ENCODE results near the gene CAPZA1. TPM values are rescaled to one million over a fixed set of nuclear protein-coding genes. Genes with fewer than 3 reads are reported as not detected.

CAPZA1 gene
- total and polyA plus RNA-seq, 4 experiments from 2014 or later, result 149 to 296 (median 199) TPM

GRCh38 chr1:112718691-112719418, 99.2 kb downstream of the CAPZA1 start:
- POLR2A ChIA-PET (ENCODE audit: partially characterized antibody), result no interaction called here
- no peaks in the 10 kb centered on the region for H3K9me3 Mint-ChIP-seq
- intact Hi-C loops (cut with micrococcal nuclease), result loop anchor here (5.0 kb wide), 1 partner anchor 673 kb away; the partner anchor contains the start of gene MAGI3
- H3K4me1 Mint-ChIP-seq, result peaks cover 15 to 39% (median 26%) of the 10 kb centered on the region in 4 donors
- H3K9me3 ChIP-seq (ENCODE audit: control insufficient read depth in 1 of 2, low read length in 2 of 2), result no peaks in the 10 kb centered on the region
- no peaks in the 10 kb centered on the region for H3K36me3 Mint-ChIP-seq
- no peak overlapping the region for H3K4me3 ChIP-seq (ENCODE audit: low read length in 2 of 2)
- H3K27me3 Mint-ChIP-seq, result peaks cover 7% of the 10 kb centered on the region in 2 donors
- no peak overlapping the region for H3K27ac ChIP-seq (ENCODE audit: low read depth, low read length)
- CTCF ChIA-PET (ENCODE audit: partially characterized antibody), result interaction anchor here (0.6 to 6.8 kb wide), 22 partner anchors 7 to 1031 kb away, joined by 3 to 66 read pairs (median 4); partner anchors contain the start of genes LRIG2 and RHOC
- H3K4me3 Mint-ChIP-seq, result peak overlapping the region in 3 of 8 donors; percentile 62 to 83 (median 70)
- peaks cover 26% of the 10 kb centered on the region for H3K4me1 ChIP-seq (ENCODE audit: insufficient read depth, low read length)
- peak; percentile 62 to 68 (median 65) for DNase-seq
- H3K27ac Mint-ChIP-seq, result peak overlapping the region in 1 of 7 donors; percentile 42
- H3K36me3 ChIP-seq (ENCODE audit: insufficient read depth, low read length), result no peaks in the 10 kb centered on the region
- peaks cover 11% of the 10 kb centered on the region for H3K27me3 ChIP-seq (ENCODE audit: insufficient read depth, low read length)

- ChIA-PET POLR2A (ENCODE audit: partially characterized antibody) (no interaction called here), CTCF (ENCODE audit: partially characterized antibody) (interaction anchor here (0.9 to 6.8 kb wide), 10 partner anchors 8 to 353 kb away, joined by 3 to 66 read pairs (median 6); partner anchors contain the start of genes LRIG2 and RHOC)
- no peak overlapping the region for H3K4me3 ChIP-seq (ENCODE audit: low read length in 2 of 2)
- intact Hi-C loops (cut with micrococcal nuclease), result loop anchor here (5.0 kb wide), 1 partner anchor 673 kb away; the partner anchor contains the start of gene MAGI3
- Mint-ChIP-seq H3K4me3 (no peak overlapping the region), H3K4me1 (peaks cover 13 to 35% (median 23%) of the 10 kb centered on the region in 4 donors), H3K27me3 (peaks cover 7% of the 10 kb centered on the region in 2 donors), H3K27ac (no peak overlapping the region), H3K36me3 (no peaks in the 10 kb centered on the region), H3K9me3 (no peaks in the 10 kb centered on the region)
- peaks cover 8% of the 10 kb centered on the region for H3K27me3 ChIP-seq (ENCODE audit: insufficient read depth, low read length)
- no peak for DNase-seq
- no peaks in the 10 kb centered on the region for H3K9me3 ChIP-seq (ENCODE audit: control insufficient read depth in 1 of 2, low read length in 2 of 2)
- H3K4me1 ChIP-seq (ENCODE audit: insufficient read depth, low read length), result peaks cover 17% of the 10 kb centered on the region
- no peaks in the 10 kb centered on the region for H3K36me3 ChIP-seq (ENCODE audit: insufficient read depth, low read length)
- H3K27ac ChIP-seq (ENCODE audit: low read depth, low read length), result no peak overlapping the region
Observed at GRCh38 chr1:112719706-112720105, 100.1 kb downstream of the CAPZA1 start.

- Mint-ChIP-seq H3K27me3 (peaks cover 7% of the 10 kb centered on the region in 2 donors), H3K9me3 (no peaks in the 10 kb centered on the region), H3K36me3 (no peaks in the 10 kb centered on the region), H3K4me1 (peaks cover 10 to 29% (median 21%) of the 10 kb centered on the region in 4 donors), H3K4me3 (no peak overlapping the region), H3K27ac (no peak overlapping the region)
- peaks cover 8% of the 10 kb centered on the region for H3K27me3 ChIP-seq (ENCODE audit: insufficient read depth, low read length)
- peaks cover 11% of the 10 kb centered on the region for H3K4me1 ChIP-seq (ENCODE audit: insufficient read depth, low read length)
- intact Hi-C loops (cut with micrococcal nuclease), result no loop called here
- no peak for DNase-seq
- no peak overlapping the region for H3K27ac ChIP-seq (ENCODE audit: low read depth, low read length)
- ChIA-PET CTCF (ENCODE audit: partially characterized antibody) (interaction anchor here (0.8 to 6.8 kb wide), 8 partner anchors 9 to 391 kb away, joined by 3 to 66 read pairs (median 4); partner anchors contain the start of genes LRIG2 and RHOC), POLR2A (ENCODE audit: partially characterized antibody) (no interaction called here)
- no peaks in the 10 kb centered on the region for H3K36me3 ChIP-seq (ENCODE audit: insufficient read depth, low read length)
- no peak overlapping the region for H3K4me3 ChIP-seq (ENCODE audit: low read length in 2 of 2)
- no peaks in the 10 kb centered on the region for H3K9me3 ChIP-seq (ENCODE audit: control insufficient read depth in 1 of 2, low read length in 2 of 2)
Observed at GRCh38 chr1:112720800-112721199, 101.2 kb downstream of the CAPZA1 start.

Other genes with a start within 250 kb of the CAPZA1 start
- gene CTTNBP2NL, start 223.6 kb upstream of the CAPZA1 start, total RNA-seq, result under 1 TPM; 0.47 to 0.84 TPM
- gene CTTNBP2NL, start 223.6 kb upstream of the CAPZA1 start, polyA plus RNA-seq, result under 1 TPM in 1 of 2 donors, not detected in 1; 0.24 TPM
- under 1 TPM; 0.70 to 0.91 TPM for gene WNT2B, start 110.9 kb upstream of the CAPZA1 start, total RNA-seq
- gene WNT2B, start 110.9 kb upstream of the CAPZA1 start, polyA plus RNA-seq, result under 1 TPM; 0.21 to 0.23 TPM
- gene ST7L, start 691 bp upstream of the CAPZA1 start, total RNA-seq, result 10 to 100 TPM; 24.3 to 27.2 TPM
- 10 to 100 TPM; 10.9 to 13.8 TPM for gene ST7L, start 691 bp upstream of the CAPZA1 start, polyA plus RNA-seq
- gene MOV10, start 54.8 kb downstream of the CAPZA1 start, total RNA-seq, result 10 to 100 TPM; 90.6 to 96.1 TPM
- 10 to 100 TPM; 21.8 to 43.6 TPM for gene MOV10, start 54.8 kb downstream of the CAPZA1 start, polyA plus RNA-seq
- gene RHOC, start 87.3 kb downstream of the CAPZA1 start, total RNA-seq, result 1 to 10 TPM; 6.1 to 6.7 TPM
- gene RHOC, start 87.3 kb downstream of the CAPZA1 start, polyA plus RNA-seq, result 10 to 100 TPM; 18.2 to 26.4 TPM
- gene PPM1J, start 95.5 kb downstream of the CAPZA1 start, total RNA-seq, result under 1 TPM in 1 of 2 experiments, not detected in 1; 0.76 TPM
- gene PPM1J, start 95.5 kb downstream of the CAPZA1 start, polyA plus RNA-seq, result under 1 TPM in 1 of 2 donors, not detected in 1; 0.13 TPM